ENCODE results near the gene ADGRD1. TPM values are rescaled to one million over a fixed set of nuclear protein-coding genes. Genes with fewer than 3 reads are reported as not detected.

Gene ADGRD1
- total RNA-seq, 1 donor from 2014 or later = 11.0 TPM

DNA sequence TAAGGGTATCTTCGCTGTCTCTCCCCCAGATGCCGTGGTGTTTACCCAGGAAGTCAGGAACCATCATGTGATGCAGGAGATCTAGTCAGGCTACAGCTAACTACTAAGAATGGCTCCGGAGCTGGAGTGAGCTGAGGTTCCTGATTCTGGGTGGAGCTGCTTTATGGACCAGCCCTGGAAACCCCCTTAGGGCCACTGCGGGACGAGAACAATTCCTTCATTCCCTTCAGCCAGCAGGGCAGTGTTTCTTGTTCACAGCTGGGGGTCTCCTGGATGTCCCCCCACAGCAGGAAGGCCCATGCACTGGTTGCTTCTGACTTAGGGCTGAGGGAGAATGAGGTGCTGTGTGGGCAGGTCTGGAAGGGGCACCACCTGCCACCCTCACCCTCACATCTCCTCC is 199.3 kb downstream of the ADGRD1 start:
- Mint-ChIP-seq H3K4me3 (no peak overlapping the region), H3K4me1 (ENCODE audit: unreplicated experiment) (no peaks in the 10 kb centered on the region), H3K36me3 (peaks cover 3% of the 10 kb centered on the region), H3K27ac (no peak overlapping the region), H3K9me3 (peaks cover 6% of the 10 kb centered on the region), H3K27me3 (peaks cover 16% of the 10 kb centered on the region)
- TF ChIP-seq, protein P1, sequence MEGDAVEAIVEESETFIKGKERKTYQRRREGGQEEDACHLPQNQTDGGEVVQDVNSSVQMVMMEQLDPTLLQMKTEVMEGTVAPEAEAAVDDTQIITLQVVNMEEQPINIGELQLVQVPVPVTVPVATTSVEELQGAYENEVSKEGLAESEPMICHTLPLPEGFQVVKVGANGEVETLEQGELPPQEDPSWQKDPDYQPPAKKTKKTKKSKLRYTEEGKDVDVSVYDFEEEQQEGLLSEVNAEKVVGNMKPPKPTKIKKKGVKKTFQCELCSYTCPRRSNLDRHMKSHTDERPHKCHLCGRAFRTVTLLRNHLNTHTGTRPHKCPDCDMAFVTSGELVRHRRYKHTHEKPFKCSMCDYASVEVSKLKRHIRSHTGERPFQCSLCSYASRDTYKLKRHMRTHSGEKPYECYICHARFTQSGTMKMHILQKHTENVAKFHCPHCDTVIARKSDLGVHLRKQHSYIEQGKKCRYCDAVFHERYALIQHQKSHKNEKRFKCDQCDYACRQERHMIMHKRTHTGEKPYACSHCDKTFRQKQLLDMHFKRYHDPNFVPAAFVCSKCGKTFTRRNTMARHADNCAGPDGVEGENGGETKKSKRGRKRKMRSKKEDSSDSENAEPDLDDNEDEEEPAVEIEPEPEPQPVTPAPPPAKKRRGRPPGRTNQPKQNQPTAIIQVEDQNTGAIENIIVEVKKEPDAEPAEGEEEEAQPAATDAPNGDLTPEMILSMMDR (conservative IDR thresholded peaks at IDR 0.05) = no peak
- no peak for DNase-seq (ENCODE audit: extremely low spot score, unreplicated experiment)

DNA sequence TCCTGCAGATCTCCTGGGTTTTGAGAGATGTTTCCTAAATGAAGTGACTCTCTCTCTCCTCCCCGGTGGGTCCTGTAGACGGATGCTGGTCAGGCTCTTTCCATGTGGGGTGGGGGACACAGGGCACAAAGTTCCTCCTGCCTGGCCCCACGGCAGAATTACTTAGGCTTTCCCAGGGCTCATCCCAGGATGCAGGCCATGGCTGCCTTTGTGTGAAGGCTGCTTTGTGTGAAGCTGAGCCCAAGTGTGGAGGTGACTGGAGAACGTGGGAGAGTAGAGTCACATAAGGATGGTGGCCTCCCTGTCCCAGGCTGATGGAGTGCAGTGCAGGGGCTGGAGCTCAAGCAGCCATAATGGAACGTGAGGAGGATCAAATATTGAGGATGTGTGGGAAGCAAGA is 200.2 kb downstream of the ADGRD1 start:
- TF ChIP-seq, protein P1 (conservative IDR thresholded peaks at IDR 0.05) = no peak
- peaks cover 6% of the 10 kb centered on the region for H3K9me3 Mint-ChIP-seq
- H3K4me1 Mint-ChIP-seq (ENCODE audit: unreplicated experiment) = no peaks in the 10 kb centered on the region
- H3K27ac Mint-ChIP-seq = no peak overlapping the region
- no peak overlapping the region for H3K4me3 Mint-ChIP-seq
- peaks cover 13% of the 10 kb centered on the region for H3K27me3 Mint-ChIP-seq
- DNase-seq (ENCODE audit: extremely low spot score, unreplicated experiment) = no peak
- H3K36me3 Mint-ChIP-seq = no peaks in the 10 kb centered on the region

DNA sequence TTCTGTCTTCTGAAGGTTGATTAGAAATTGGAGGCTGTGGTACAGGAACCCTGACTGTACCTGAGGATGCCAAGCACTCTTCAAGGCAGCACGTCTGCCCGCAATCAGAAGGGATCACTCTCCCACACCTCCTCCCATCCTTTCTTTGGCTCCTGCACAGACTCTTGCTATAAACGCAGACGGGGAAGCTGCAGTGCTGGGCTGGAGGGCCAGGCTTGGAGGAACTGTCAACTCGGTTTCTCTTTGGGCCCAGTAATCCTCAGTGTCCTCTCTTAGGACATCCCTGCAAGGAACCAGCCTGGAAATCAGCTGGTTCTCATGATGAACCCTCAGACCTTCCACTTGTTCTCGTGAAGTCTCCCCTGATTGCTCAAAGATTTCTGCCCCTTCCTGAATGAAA is 201.4 kb downstream of the ADGRD1 start:
- Mint-ChIP-seq H3K36me3 (no peaks in the 10 kb centered on the region), H3K4me3 (no peak overlapping the region), H3K9me3 (peaks cover 6% of the 10 kb centered on the region), H3K27ac (no peak overlapping the region), H3K27me3 (peaks cover 13% of the 10 kb centered on the region), H3K4me1 (ENCODE audit: unreplicated experiment) (no peaks in the 10 kb centered on the region)
- DNase-seq (ENCODE audit: extremely low spot score, unreplicated experiment) = no peak
- TF ChIP-seq, protein P1 (conservative IDR thresholded peaks at IDR 0.05) = no peak

DNA sequence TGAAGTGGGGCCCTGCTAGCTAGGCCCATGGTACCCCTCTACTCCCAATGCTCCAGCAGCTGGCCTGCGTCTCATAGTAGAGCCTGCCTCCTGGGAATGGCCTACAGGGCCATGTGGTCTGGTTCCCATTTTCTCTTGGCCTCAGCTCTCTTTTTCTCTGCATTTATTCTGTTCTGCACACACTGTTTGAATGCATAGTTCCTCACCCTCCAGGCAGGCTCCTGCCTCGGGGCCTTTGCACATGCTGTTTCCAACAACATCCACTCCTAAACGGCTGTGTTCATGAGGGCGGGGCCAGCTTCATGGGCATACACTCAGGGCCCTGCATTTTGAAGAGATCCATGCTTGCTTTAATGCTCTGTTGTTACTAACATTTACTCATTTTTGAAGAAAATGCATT is 204.0 kb downstream of the ADGRD1 start:
- Mint-ChIP-seq H3K4me1 (ENCODE audit: unreplicated experiment) (no peaks in the 10 kb centered on the region), H3K27ac (no peak overlapping the region), H3K27me3 (peaks cover 10% of the 10 kb centered on the region), H3K4me3 (no peak overlapping the region), H3K36me3 (no peaks in the 10 kb centered on the region), H3K9me3 (no peaks in the 10 kb centered on the region)
- no peak for DNase-seq (ENCODE audit: extremely low spot score, unreplicated experiment)
- TF ChIP-seq, protein P1 (conservative IDR thresholded peaks at IDR 0.05) = no peak

DNA sequence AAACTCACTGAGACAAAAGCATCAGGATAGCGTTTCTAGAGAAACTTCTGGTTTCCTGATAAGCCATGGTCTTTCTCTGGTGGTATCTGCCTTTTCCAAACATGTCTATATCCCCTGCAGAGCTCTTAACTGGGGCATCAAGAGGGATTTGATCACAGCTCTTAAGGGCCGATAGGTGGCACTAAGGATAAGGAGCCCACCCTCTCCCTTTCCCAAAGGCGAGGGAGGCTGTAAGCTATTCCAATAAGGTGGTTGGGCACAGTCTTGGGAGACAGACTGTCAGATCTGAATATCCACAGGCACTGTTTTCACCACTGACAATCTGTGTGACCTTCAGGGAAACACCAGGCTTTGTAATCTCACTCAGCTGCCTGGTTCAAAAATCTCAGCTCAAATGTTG is 206.0 kb downstream of the ADGRD1 start:
- H3K4me3 Mint-ChIP-seq = no peak overlapping the region
- H3K36me3 Mint-ChIP-seq = no peaks in the 10 kb centered on the region
- H3K27ac Mint-ChIP-seq = no peak overlapping the region
- DNase-seq (ENCODE audit: extremely low spot score, unreplicated experiment) = no peak
- H3K27me3 Mint-ChIP-seq = peaks cover 4% of the 10 kb centered on the region
- no peaks in the 10 kb centered on the region for H3K4me1 Mint-ChIP-seq (ENCODE audit: unreplicated experiment)
- H3K9me3 Mint-ChIP-seq = no peaks in the 10 kb centered on the region
- TF ChIP-seq, protein P1 (conservative IDR thresholded peaks at IDR 0.05) = peak; percentile 49

DNA sequence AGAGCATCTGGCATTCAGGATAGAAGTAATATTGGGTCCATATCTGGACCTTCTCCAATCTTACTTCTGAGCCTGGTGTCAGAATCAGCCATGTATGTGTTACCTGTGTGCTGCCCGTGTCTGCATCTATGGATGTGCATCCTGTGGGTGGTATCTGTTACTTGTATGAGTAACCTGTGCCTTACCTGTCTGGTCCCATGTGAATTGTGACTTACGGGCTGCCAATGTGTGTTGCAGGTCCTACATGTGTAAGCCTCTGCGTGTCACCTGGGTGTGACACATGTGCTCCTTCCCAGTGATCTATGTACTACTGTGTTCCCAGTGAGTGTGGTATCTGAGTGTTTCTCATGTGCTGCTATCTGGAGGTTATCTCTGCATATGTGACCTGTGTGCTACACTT is 208.4 kb downstream of the ADGRD1 start:
- DNase-seq (ENCODE audit: extremely low spot score, unreplicated experiment) = no peak
- Mint-ChIP-seq H3K4me3 (no peak overlapping the region), H3K9me3 (no peaks in the 10 kb centered on the region), H3K27ac (no peak overlapping the region), H3K36me3 (no peaks in the 10 kb centered on the region), H3K27me3 (peaks cover 18% of the 10 kb centered on the region), H3K4me1 (ENCODE audit: unreplicated experiment) (no peaks in the 10 kb centered on the region)
- TF ChIP-seq, protein P1 (conservative IDR thresholded peaks at IDR 0.05) = no peak
